ENCODE results near the gene CKAP5. TPM values are rescaled to one million over a fixed set of nuclear protein-coding genes. Genes with fewer than 3 reads are reported as not detected.
A peak's percentile ranks its signal among the peaks of the same experiment; 100 is the strongest.

Gene CKAP5
- total RNA-seq, result 45.5 TPM
- 10 to 100 TPM; 43.7 to 72.1 (median 61.0) TPM for polyA plus RNA-seq (ENCODE audit: insufficient read depth in 1 of 8, insufficient read length in 8 of 8, low replicate concordance in 1 of 8)
- long read RNA-seq, donor 1, full-length matches to known transcripts, result 1 of 1 reads
- long read RNA-seq, donor 1, partial matches to known transcripts, result 0 of 1 reads
- long read RNA-seq, donor 1, other reads (novel, unspliced or antisense), result 0 of 1 reads
- long read RNA-seq, donor 2, full-length matches to known transcripts, result 1 of 1 reads
- long read RNA-seq, donor 2, partial matches to known transcripts, result 0 of 1 reads
- long read RNA-seq, donor 2, other reads (novel, unspliced or antisense), result 0 of 1 reads
- long read RNA-seq, donor 3, full-length matches to known transcripts, result 1 of 7 reads
- long read RNA-seq, donor 3, partial matches to known transcripts, result 6 of 7 reads
- long read RNA-seq, donor 3, other reads (novel, unspliced or antisense), result 0 of 7 reads
- long read RNA-seq, donor 4, result 0 reads
- long read RNA-seq, donor 5, partial matches to known transcripts, result 23 of 23 reads
- long read RNA-seq, donor 5, other reads (novel, unspliced or antisense), result 0 of 23 reads
- long read RNA-seq, donor 6, full-length matches to known transcripts, result 2 of 7 reads
- long read RNA-seq, donor 6, partial matches to known transcripts, result 5 of 7 reads
- long read RNA-seq, donor 6, other reads (novel, unspliced or antisense), result 0 of 7 reads
- long read RNA-seq, donor 7, partial matches to known transcripts, result 6 of 6 reads
- long read RNA-seq, donor 7, other reads (novel, unspliced or antisense), result 0 of 6 reads
- long read RNA-seq, donor 8, full-length matches to known transcripts, result 2 of 2 reads
- long read RNA-seq, donor 8, partial matches to known transcripts, result 0 of 2 reads
- long read RNA-seq, donor 8, other reads (novel, unspliced or antisense), result 0 of 2 reads
- long read RNA-seq, donor 9, result 0 reads
- long read RNA-seq, donor 10, full-length matches to known transcripts, result 3 of 3 reads
- long read RNA-seq, donor 10, partial matches to known transcripts, result 0 of 3 reads
- long read RNA-seq, donor 10, other reads (novel, unspliced or antisense), result 0 of 3 reads
- long read RNA-seq, donor 11, full-length matches to known transcripts, result 4 of 4 reads
- long read RNA-seq, donor 11, partial matches to known transcripts, result 0 of 4 reads
- long read RNA-seq, donor 11, other reads (novel, unspliced or antisense), result 0 of 4 reads

- peaks cover 4% of the 10 kb centered on the region for H3K36me3 ChIP-seq (ENCODE audit: control insufficient read depth, insufficient read depth, low read length)
- peak; percentile 96 for DNase-seq
- under 1% methylated on average over 83 of the region's 83 CpGs for WGBS (ENCODE audit: insufficient coverage)
- peak within 1 kb of the TSS; percentile 69 for H3K27ac ChIP-seq (ENCODE audit: low read length)
- peaks cover 5% of the 10 kb centered on the region for H3K4me1 ChIP-seq (ENCODE audit: control insufficient read depth, insufficient read depth, low read length)
- H3K4me3 ChIP-seq (ENCODE audit: low read length), result peak within 1 kb of the TSS; percentile 76
- no peaks in the 10 kb centered on the region for H3K27me3 ChIP-seq (ENCODE audit: control insufficient read depth, insufficient read depth, low read length)
- H3K9me3 ChIP-seq (replicated peaks; ENCODE audit: control insufficient read depth, low read depth, low read length), result no peaks in the 10 kb centered on the region
Observed at GRCh38 chr11:46845740-46846509, at the start of gene CKAP5. Gene CKAP5, minus strand, starts transcription at chr11:46846280. Its CDS starts 25,049 bp downstream, at chr11:46821231.

GRCh38 chr11:46895821-46896220 is 49.7 kb upstream of the CKAP5 start:
- no peaks in the 10 kb centered on the region for H3K9me3 ChIP-seq (replicated peaks; ENCODE audit: control insufficient read depth, low read depth, low read length)
- H3K27me3 ChIP-seq (ENCODE audit: control insufficient read depth, insufficient read depth, low read length), result no peaks in the 10 kb centered on the region
- no peak overlapping the region for H3K27ac ChIP-seq (ENCODE audit: low read length)
- no peaks in the 10 kb centered on the region for H3K4me1 ChIP-seq (ENCODE audit: control insufficient read depth, insufficient read depth, low read length)
- no peak for DNase-seq
- no peak overlapping the region for H3K4me3 ChIP-seq (ENCODE audit: low read length)
- 80% methylated on average over 10 of the region's 10 CpGs for WGBS (ENCODE audit: insufficient coverage)
- peaks cover 63% of the 10 kb centered on the region for H3K36me3 ChIP-seq (ENCODE audit: control insufficient read depth, insufficient read depth, low read length)

- Histone ChIP-seq H3K4me3 (ENCODE audit: low read length) (no peak overlapping the region), H3K27ac (ENCODE audit: low read length) (no peak overlapping the region), H3K9me3 (replicated peaks; ENCODE audit: control insufficient read depth, low read depth, low read length) (no peaks in the 10 kb centered on the region), H3K36me3 (ENCODE audit: control insufficient read depth, insufficient read depth, low read length) (peaks cover 60% of the 10 kb centered on the region), H3K4me1 (ENCODE audit: control insufficient read depth, insufficient read depth, low read length) (no peaks in the 10 kb centered on the region), H3K27me3 (ENCODE audit: control insufficient read depth, insufficient read depth, low read length) (no peaks in the 10 kb centered on the region)
- DNase-seq, result no peak
- 87% methylated on average over 9 of the region's 10 CpGs for whole genome bisulfite sequencing (ENCODE audit: insufficient coverage)
Observed at GRCh38 chr11:46894961-46895360, 48.9 kb upstream of the CKAP5 start.

- H3K4me3 ChIP-seq (ENCODE audit: low read length), result no peak overlapping the region
- H3K4me1 ChIP-seq (ENCODE audit: control insufficient read depth, insufficient read depth, low read length), result no peaks in the 10 kb centered on the region
- DNase-seq, result no peak
- WGBS (ENCODE audit: insufficient coverage), result 96% methylated on average over 16 of the region's 16 CpGs
- no peaks in the 10 kb centered on the region for H3K9me3 ChIP-seq (replicated peaks; ENCODE audit: control insufficient read depth, low read depth, low read length)
- H3K36me3 ChIP-seq (ENCODE audit: control insufficient read depth, insufficient read depth, low read length), result peaks cover 60% of the 10 kb centered on the region
- H3K27me3 ChIP-seq (ENCODE audit: control insufficient read depth, insufficient read depth, low read length), result no peaks in the 10 kb centered on the region
- no peak overlapping the region for H3K27ac ChIP-seq (ENCODE audit: low read length)
Observed at GRCh38 chr11:46894506-46894905, 48.4 kb upstream of the CKAP5 start.

GRCh38 chr11:46892838-46893237 is 46.8 kb upstream of the CKAP5 start:
- H3K27ac ChIP-seq (ENCODE audit: low read length), result no peak overlapping the region
- 89% methylated on average over 9 of the region's 9 CpGs for WGBS (ENCODE audit: insufficient coverage)
- H3K27me3 ChIP-seq (ENCODE audit: control insufficient read depth, insufficient read depth, low read length), result no peaks in the 10 kb centered on the region
- peaks cover 5% of the 10 kb centered on the region for H3K4me1 ChIP-seq (ENCODE audit: control insufficient read depth, insufficient read depth, low read length)
- H3K36me3 ChIP-seq (ENCODE audit: control insufficient read depth, insufficient read depth, low read length), result peaks cover 59% of the 10 kb centered on the region
- no peaks in the 10 kb centered on the region for H3K9me3 ChIP-seq (replicated peaks; ENCODE audit: control insufficient read depth, low read depth, low read length)
- no peak for DNase-seq
- H3K4me3 ChIP-seq (ENCODE audit: low read length), result no peak overlapping the region

- no peak overlapping the region for H3K4me3 ChIP-seq (ENCODE audit: low read length)
- H3K4me1 ChIP-seq (ENCODE audit: control insufficient read depth, insufficient read depth, low read length), result peaks cover 5% of the 10 kb centered on the region
- no peak for DNase-seq
- no CpG with 5 or more reads among the region's 2 CpGs for WGBS (ENCODE audit: insufficient coverage)
- H3K27me3 ChIP-seq (ENCODE audit: control insufficient read depth, insufficient read depth, low read length), result no peaks in the 10 kb centered on the region
- no peak overlapping the region for H3K27ac ChIP-seq (ENCODE audit: low read length)
- no peaks in the 10 kb centered on the region for H3K9me3 ChIP-seq (replicated peaks; ENCODE audit: control insufficient read depth, low read depth, low read length)
- peaks cover 65% of the 10 kb centered on the region for H3K36me3 ChIP-seq (ENCODE audit: control insufficient read depth, insufficient read depth, low read length)
Observed at GRCh38 chr11:46892109-46892508, 46.0 kb upstream of the CKAP5 start.

- Histone ChIP-seq H3K27ac (ENCODE audit: low read length) (no peak overlapping the region), H3K4me1 (ENCODE audit: control insufficient read depth, insufficient read depth, low read length) (peaks cover 5% of the 10 kb centered on the region), H3K9me3 (replicated peaks; ENCODE audit: control insufficient read depth, low read depth, low read length) (no peaks in the 10 kb centered on the region), H3K36me3 (ENCODE audit: control insufficient read depth, insufficient read depth, low read length) (peaks cover 66% of the 10 kb centered on the region), H3K4me3 (ENCODE audit: low read length) (no peak overlapping the region), H3K27me3 (ENCODE audit: control insufficient read depth, insufficient read depth, low read length) (no peaks in the 10 kb centered on the region)
- no peak for DNase-seq
- no CpG with 5 or more reads among the region's 2 CpGs for WGBS (ENCODE audit: insufficient coverage)
Observed at GRCh38 chr11:46890665-46891064, 44.6 kb upstream of the CKAP5 start.

GRCh38 chr11:46889689-46890475 is 43.8 kb upstream of the CKAP5 start:
- H3K9me3 ChIP-seq (replicated peaks; ENCODE audit: control insufficient read depth, low read depth, low read length), result no peaks in the 10 kb centered on the region
- WGBS (ENCODE audit: insufficient coverage), result 68% methylated on average over 23 of the region's 23 CpGs
- H3K27me3 ChIP-seq (ENCODE audit: control insufficient read depth, insufficient read depth, low read length), result no peaks in the 10 kb centered on the region
- no peak overlapping the region for H3K4me3 ChIP-seq (ENCODE audit: low read length)
- peaks cover 5% of the 10 kb centered on the region for H3K4me1 ChIP-seq (ENCODE audit: control insufficient read depth, insufficient read depth, low read length)
- H3K27ac ChIP-seq (ENCODE audit: low read length), result no peak overlapping the region
- peak; percentile 84 for DNase-seq
- peaks cover 63% of the 10 kb centered on the region for H3K36me3 ChIP-seq (ENCODE audit: control insufficient read depth, insufficient read depth, low read length)

- Histone ChIP-seq H3K4me3 (ENCODE audit: low read length) (no peak overlapping the region), H3K9me3 (replicated peaks; ENCODE audit: control insufficient read depth, low read depth, low read length) (no peaks in the 10 kb centered on the region), H3K36me3 (ENCODE audit: control insufficient read depth, insufficient read depth, low read length) (peaks cover 58% of the 10 kb centered on the region), H3K27ac (ENCODE audit: low read length) (no peak overlapping the region), H3K4me1 (ENCODE audit: control insufficient read depth, insufficient read depth, low read length) (peaks cover 5% of the 10 kb centered on the region), H3K27me3 (ENCODE audit: control insufficient read depth, insufficient read depth, low read length) (no peaks in the 10 kb centered on the region)
- DNase-seq, result no peak
- 82% methylated on average over 6 of the region's 7 CpGs for WGBS (ENCODE audit: insufficient coverage)
Observed at GRCh38 chr11:46889251-46889650, 43.2 kb upstream of the CKAP5 start.

All from muscle of leg (tissue), 16 donors.